ENCODE measurements around the gene UBE3D. TPM values are rescaled to one million over a fixed set of nuclear protein-coding genes. Genes with fewer than 3 reads are reported as not detected.
"Not testable (repeated sequence)": the region's sequence is repeated elsewhere in the genome, so short reads cannot be mapped to it uniquely, and the experiment has no call there.

Gene UBE3D
- total RNA-seq, 2 donors from 2014 or later: 9.3 to 11.5 TPM

DNA sequence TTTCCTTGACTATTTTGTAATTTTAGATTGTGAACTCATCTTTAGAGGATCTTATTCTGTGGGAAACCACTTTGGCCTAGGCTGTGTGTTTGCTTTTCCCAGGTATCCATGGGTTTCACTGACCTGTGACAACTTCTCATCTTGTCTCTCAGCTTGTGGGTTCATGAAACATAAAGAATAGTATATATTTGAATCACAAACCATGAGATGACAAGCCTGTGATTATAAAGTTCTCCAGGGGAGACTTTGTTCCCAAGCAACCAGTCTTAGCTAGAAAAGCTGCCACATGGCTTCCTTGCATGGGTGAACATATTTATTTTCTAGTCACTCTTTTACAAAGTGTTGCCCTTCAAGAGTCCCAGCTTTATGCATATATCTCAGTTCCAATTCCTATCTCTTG is 201.9 kb downstream of the UBE3D start:
- TF ChIP-seq POLR2A (IDR thresholded peaks at IDR 0.05) (no peak), CTCF (IDR thresholded peaks at IDR 0.05) (no peak)
- no peaks in the 10 kb centered on the region for H3K36me3 ChIP-seq (replicated peaks in 1 of 2; ENCODE audit: insufficient read depth in 1 of 2, low read depth in 2 of 2)
- no peak overlapping the region for H3K4me3 ChIP-seq
- no peaks in the 10 kb centered on the region for H3K4me1 ChIP-seq
- DNase-seq: no peak
- ATAC-seq: no peak
- H3K27me3 ChIP-seq: no peaks in the 10 kb centered on the region
- H3K9me3 ChIP-seq: no peaks in the 10 kb centered on the region
- intact Hi-C loops (cut with DNase I): no loop called here
- H3K27ac ChIP-seq: no peak overlapping the region

GRCh38 chr6:82862543-82862942 is 203.1 kb downstream of the UBE3D start:
- intact Hi-C loops (cut with DNase I): no loop called here
- Histone ChIP-seq H3K4me3 (no peak overlapping the region), H3K27me3 (no peaks in the 10 kb centered on the region), H3K27ac (peak overlapping the region in 3 of 4 donors; percentile 11 to 76 (median 72)), H3K36me3 (replicated peaks in 1 of 2; ENCODE audit: insufficient read depth in 1 of 2, low read depth in 2 of 2) (no peaks in the 10 kb centered on the region), H3K9me3 (no peaks in the 10 kb centered on the region), H3K4me1 (no peaks in the 10 kb centered on the region)
- no peak for TF ChIP-seq POLR2A (IDR thresholded peaks at IDR 0.05)
- no peak for TF ChIP-seq CTCF (IDR thresholded peaks at IDR 0.05)
- WGBS, 2 donors: 25 to 39% methylated on average over 1 of the region's 1 CpG
- peak; percentile 89 for ATAC-seq
- no peak for DNase-seq

DNA sequence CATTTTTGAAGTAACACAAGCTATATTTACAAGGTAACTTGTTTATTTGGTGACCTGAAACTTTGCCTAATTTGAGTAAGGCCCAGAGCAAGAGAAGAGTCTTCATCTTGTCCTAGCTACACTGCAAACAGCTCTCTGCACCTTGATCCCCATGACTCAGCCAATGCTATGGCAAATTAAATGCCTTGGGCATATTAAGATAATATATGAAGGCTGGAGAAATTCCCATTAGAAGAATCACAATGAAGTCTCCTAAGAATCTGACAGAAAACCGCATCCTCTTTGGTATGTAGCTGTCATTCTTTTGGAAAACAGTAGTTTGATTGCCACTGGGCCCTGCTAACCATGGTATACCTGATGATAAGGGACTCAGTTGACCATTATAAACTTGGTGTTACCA is 204.5 kb downstream of the UBE3D start:
- no peak for TF ChIP-seq CTCF (IDR thresholded peaks at IDR 0.05)
- no peak for TF ChIP-seq POLR2A (IDR thresholded peaks at IDR 0.05)
- intact Hi-C loops (cut with DNase I): no loop called here

DNA sequence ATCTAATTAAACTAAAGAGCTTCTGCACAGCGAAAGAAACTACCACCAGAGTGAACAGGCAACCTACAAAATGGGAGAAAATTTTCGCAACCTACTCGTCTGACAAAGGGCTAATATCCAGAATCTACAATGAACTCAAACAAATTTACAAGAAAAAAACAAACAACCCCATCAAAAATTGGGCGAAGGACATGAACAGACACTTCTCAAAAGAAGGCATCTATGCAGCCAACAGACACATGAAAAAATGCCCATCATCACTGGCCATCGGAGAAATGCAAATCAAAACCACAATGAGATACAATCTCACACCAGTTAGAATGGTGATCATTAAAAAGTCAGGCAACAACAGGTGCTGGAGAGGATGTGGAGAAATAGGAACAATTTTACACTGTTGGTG is 209.6 kb downstream of the UBE3D start:
- H3K4me1 ChIP-seq; DNase-seq; H3K27me3 ChIP-seq; ATAC-seq; H3K9me3 ChIP-seq; intact Hi-C loops (cut with DNase I); H3K4me3 ChIP-seq; H3K27ac ChIP-seq; H3K36me3 ChIP-seq (replicated peaks in 1 of 2; ENCODE audit: insufficient read depth in 1 of 2, low read depth in 2 of 2): not testable (repeated sequence)
- 72 to 81% methylated on average over 5 of the region's 5 CpGs for WGBS, 2 donors

More for the DNA sequence above, 204.5 kb downstream of the UBE3D start:
- no peaks in the 10 kb centered on the region for H3K27me3 ChIP-seq
- DNase-seq (no peak), ATAC-seq (no peak)
- WGBS, 2 donors: 60 to 71% methylated on average over 1 of the region's 1 CpG
- H3K36me3 ChIP-seq (replicated peaks in 1 of 2; ENCODE audit: insufficient read depth in 1 of 2, low read depth in 2 of 2): no peaks in the 10 kb centered on the region
- H3K4me3 ChIP-seq: no peak overlapping the region
- H3K9me3 ChIP-seq: no peaks in the 10 kb centered on the region
- no peaks in the 10 kb centered on the region for H3K4me1 ChIP-seq
- peak overlapping the region in 1 of 4 donors; percentile 72 for H3K27ac ChIP-seq

GRCh38 chr6:82852904-82853303 is 212.7 kb downstream of the UBE3D start:
- WGBS, 2 donors: 60 to 73% methylated on average over 3 of the region's 3 CpGs
- H3K36me3 ChIP-seq (replicated peaks in 1 of 2; ENCODE audit: insufficient read depth in 1 of 2, low read depth in 2 of 2); DNase-seq; H3K4me3 ChIP-seq; H3K27me3 ChIP-seq; H3K9me3 ChIP-seq; H3K27ac ChIP-seq; intact Hi-C loops (cut with DNase I); H3K4me1 ChIP-seq; ATAC-seq: not testable (repeated sequence)

DNA sequence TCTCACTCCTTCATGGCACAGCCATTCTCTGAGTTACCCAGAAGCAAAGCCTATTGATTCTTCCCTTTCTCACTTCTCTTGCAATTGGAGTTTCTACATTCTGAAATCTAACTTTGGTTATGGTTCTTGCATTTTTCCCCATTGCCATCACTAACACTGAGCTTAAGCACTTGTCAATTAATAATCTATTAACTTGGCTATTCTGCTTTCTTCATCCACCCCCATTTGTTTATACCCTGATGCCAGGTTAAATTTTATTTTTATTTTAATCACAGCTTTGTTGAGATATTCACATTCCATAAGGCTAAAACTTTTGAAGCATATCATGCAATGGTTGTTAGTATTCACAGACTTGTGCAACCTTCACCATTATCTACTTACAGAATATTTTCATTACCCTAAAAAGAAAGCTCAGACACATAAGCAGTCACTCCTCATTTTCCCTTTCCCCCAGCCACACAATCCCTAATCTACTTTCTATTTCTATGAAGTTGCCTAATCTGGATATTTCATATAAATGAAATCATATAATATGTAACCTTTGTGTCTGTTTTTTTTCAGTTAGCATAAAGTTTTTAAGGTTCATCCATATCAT is 222.3 kb downstream of the UBE3D start:
- Histone ChIP-seq H3K4me1 (no peaks in the 10 kb centered on the region), H3K36me3 (replicated peaks in 1 of 2; ENCODE audit: insufficient read depth in 1 of 2, low read depth in 2 of 2) (no peaks in the 10 kb centered on the region), H3K9me3 (no peaks in the 10 kb centered on the region), H3K27me3 (no peaks in the 10 kb centered on the region), H3K27ac (no peak overlapping the region), H3K4me3 (no peak overlapping the region)
- DNase-seq: no peak
- ATAC-seq: no peak
- TF ChIP-seq POLR2A (IDR thresholded peaks at IDR 0.05): no peak
- no peak for TF ChIP-seq CTCF (IDR thresholded peaks at IDR 0.05)
- intact Hi-C loops (cut with DNase I): no loop called here
